Renal pelvis (tissue), 4 donors: Measurements from ENCODE around the gene FOXI3. TPM values are rescaled to one million over a fixed set of nuclear protein-coding genes. Genes with fewer than 3 reads are reported as not detected.
A peak's percentile ranks its signal among the peaks of the same experiment; 100 is the strongest.
"Not testable (repeated sequence)": the region's sequence is repeated elsewhere in the genome, so short reads cannot be mapped to it uniquely, and the experiment has no call there.

Source experiments
- DNase-seq: peaks from one replicate; pipeline ENCODE4 v3.0.0-alpha.2; 2013
- polyA plus RNA-seq, 3 donors: library from polyadenylated mRNA; unstranded; fragments of 120-200 nt; gene quantifications; one replicate each; pipeline ENCODE4 v1.2.1, GENCODE V29; 2013; ENCODE audit not compliant: insufficient read length in 3 of 3

The FOXI3 gene
- polyA plus RNA-seq, 3 donors: 0.18 to 0.21 (median 0.19) TPM

GRCh38 chr2:88442473-88442872 lies 10.0 kb downstream of the FOXI3 start:
- DNase-seq: no peak

- no peak for DNase-seq
Observed at GRCh38 chr2:88442061-88442460, 10.4 kb downstream of the FOXI3 start.

GRCh38 chr2:88437010-88437409 lies 15.5 kb downstream of the FOXI3 start:
- no peak for DNase-seq

GRCh38 chr2:88429929-88430328 lies 22.6 kb downstream of the FOXI3 start:
- no peak for DNase-seq

- DNase-seq: no peak
Observed at GRCh38 chr2:88423733-88424132, 28.8 kb downstream of the FOXI3 start.

- DNase-seq: not testable (repeated sequence)
Observed at GRCh38 chr2:88419051-88419450, 33.4 kb downstream of the FOXI3 start.

DNA sequence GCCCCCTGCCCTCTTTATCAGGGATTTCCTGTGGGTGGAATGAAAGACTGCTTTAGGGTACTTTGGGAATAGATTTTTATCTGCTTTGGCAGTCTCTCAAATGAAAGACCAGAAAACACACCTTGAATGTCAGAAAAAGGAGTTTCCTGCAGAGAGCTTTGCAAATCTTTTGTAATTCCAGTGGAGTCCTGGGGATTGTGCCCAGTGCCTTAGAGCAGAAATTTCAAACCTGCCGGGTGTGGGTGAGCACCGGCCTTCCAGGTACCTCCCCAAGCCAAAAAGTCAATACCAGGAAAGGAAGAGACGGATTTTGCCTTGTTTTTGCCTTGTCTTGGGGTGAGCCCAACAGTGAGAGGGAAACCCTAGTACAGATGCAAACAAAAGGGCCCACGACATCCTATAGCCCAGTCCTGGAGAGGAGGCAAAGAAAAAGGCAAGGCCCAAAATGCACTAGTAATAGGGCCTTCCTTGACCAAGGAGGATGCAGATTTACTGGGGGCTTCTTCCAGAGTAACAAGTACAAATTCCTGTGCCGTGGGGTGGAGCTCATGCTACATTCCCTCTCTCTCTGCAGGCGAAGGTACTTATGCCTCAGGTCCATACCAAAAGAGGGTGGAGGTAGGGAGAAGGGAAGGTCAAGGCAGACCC lies 36.4 kb downstream of the FOXI3 start:
- no peak for DNase-seq

DNA sequence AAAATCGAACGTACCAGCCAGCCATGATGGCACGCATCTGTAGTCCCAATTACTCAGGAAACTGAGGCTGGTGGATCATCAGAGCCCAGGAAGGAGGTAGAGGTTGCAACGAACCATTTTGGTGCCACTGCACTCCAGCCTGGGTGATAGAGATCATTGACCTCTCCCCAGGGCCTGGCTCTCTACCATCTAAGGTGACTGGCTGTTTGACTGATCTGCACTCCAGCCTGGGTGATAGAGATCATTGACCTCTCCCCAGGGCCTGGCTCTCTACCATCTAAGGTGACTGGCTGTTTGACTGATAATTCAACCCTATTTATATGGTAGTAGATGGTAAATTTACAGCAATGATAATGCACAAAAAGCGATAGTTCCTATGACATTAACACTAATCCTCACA lies 43.6 kb downstream of the FOXI3 start:
- DNase-seq: not testable (repeated sequence)

DNA sequence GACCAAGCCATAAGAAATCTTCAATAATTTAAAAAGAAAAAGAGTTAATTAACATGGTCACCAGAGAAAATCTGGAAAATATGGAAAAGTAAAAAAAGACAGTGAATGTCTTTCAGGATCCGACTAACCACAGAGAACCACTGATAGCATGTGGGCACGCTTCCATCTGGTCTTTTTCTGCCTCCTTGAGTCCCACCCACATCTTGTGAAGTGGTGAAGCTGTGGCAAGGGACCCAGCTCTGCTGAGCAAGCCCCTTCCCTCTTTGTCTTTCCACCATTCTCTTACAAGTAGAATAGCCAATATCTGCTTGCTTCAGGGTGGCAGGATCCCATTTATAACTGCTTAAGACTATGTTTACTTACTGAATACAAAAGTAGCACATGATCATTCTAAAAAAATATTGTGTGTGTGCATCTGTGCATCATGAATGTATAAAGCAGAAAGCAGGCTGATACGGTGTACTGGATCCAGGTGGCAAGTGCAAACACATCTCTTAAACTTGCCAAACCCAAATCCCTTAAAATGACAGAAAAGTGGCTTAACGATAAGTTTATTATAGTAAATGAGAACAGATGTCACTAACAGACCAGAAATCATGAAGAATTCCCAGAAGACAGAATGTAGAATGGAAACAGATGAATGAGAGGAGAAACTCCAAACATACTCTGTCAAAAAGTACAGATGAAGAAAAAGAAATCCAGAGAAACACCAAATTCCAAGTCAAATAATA lies 52.3 kb downstream of the FOXI3 start:
- no peak for DNase-seq

DNA sequence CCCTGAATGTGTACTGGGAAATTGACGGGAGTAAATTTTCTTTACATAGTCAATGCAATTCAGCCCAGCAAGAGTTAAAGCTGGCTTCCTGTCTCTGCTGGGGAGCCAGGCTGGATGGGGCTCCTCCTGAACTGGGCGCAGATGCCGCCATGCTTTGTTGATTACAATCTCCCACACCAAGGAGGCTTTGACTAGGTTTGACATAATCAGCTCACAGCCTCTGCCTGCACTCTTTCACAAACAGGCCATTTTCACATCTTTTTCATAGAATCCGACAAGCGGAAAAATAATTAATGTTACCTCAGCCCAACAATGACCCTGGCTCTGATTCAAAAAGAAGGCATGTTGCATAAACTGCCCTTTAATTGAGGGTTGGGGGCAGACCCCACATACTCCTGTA lies 54.3 kb downstream of the FOXI3 start:
- DNase-seq: peak; percentile 4

Other genes with a start within 250 kb of the FOXI3 start
- gene EIF2AK3, start 174.8 kb upstream of the FOXI3 start, polyA plus RNA-seq: 10 to 100 TPM; 17.0 to 27.2 (median 26.9) TPM
- gene RPIA, start 239.0 kb upstream of the FOXI3 start, polyA plus RNA-seq: 10 to 100 TPM; 29.7 to 35.7 (median 33.1) TPM